ENCODE measurements around the gene HSD17B2.

- TF ChIP-seq CTCF (IDR thresholded peaks at IDR 0.05), result no peak
- no peak for TF ChIP-seq EP300 (IDR thresholded peaks at IDR 0.05)
- TF ChIP-seq POLR2A (IDR thresholded peaks at IDR 0.05; ENCODE audit: low read depth), result no peak
These were observed 61.6 kb downstream of the HSD17B2 start for GRCh38 chr16:82096641-82097040.

Measured in esophagus muscularis mucosa (tissue), 4 donors.